ENCODE data around the gene RAVER1.

- TF ChIP-seq TAF1 (IDR thresholded peaks at IDR 0.05; ENCODE audit: borderline replicate concordance, insufficient read depth, low read length): no peak
- TF ChIP-seq POLR2AphosphoS5 (IDR thresholded peaks at IDR 0.05; ENCODE audit: low read depth, low read length): no peak
Observed at GRCh38 chr19:10343495-10343894, 10.2 kb upstream of the RAVER1 start.
